ENCODE results near the gene TBX15. TPM values are rescaled to one million over a fixed set of nuclear protein-coding genes. Genes with fewer than 3 reads are reported as not detected.
"Not testable (repeated sequence)": the region's sequence is repeated elsewhere in the genome, so short reads cannot be mapped to it uniquely, and the experiment has no call there.

TBX15 gene
- total RNA-seq, 4 donors from 2014 or later = 0.14 to 0.32 TPM; not detected in 2

DNA sequence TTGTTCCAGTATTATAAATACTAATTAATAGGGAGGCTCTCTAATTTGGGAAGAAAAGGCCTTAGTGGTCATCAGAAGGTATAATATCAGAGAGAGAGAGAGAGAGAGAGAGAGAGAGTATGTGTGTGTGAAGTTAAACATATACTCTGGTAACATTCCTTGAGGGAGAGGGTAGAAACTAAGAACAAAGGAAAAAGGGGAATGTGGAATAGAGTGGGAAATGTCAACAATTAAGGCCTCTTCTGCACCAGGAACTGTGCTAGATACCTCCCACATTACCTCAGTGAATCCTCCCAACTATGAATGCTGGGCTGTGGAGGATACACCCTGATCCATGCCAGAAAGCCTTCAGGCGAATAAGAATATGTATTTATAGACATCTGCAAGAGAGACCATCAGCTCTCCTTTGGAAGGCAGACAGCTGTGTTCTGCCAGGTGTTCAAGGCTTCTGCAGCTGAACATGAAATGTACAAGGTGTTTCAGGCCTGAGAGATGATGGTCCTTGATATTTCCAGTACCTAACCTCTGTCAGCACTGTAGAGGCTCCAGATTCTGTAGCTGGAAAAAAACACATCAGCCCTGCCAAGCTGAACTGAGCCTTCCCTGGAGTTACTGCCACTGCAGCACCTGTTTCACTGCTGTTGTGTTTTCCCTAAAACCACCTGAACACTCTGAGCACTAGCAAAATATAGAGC, 29.1 kb downstream of the TBX15 start:
- no peaks in the 10 kb centered on the region for H3K27me3 ChIP-seq
- TF ChIP-seq EP300 (IDR thresholded peaks at IDR 0.05; ENCODE audit: low read depth) = no peak
- TF ChIP-seq POLR2AphosphoS5 (IDR thresholded peaks at IDR 0.05) = no peak
- TF ChIP-seq, protein P1, sequence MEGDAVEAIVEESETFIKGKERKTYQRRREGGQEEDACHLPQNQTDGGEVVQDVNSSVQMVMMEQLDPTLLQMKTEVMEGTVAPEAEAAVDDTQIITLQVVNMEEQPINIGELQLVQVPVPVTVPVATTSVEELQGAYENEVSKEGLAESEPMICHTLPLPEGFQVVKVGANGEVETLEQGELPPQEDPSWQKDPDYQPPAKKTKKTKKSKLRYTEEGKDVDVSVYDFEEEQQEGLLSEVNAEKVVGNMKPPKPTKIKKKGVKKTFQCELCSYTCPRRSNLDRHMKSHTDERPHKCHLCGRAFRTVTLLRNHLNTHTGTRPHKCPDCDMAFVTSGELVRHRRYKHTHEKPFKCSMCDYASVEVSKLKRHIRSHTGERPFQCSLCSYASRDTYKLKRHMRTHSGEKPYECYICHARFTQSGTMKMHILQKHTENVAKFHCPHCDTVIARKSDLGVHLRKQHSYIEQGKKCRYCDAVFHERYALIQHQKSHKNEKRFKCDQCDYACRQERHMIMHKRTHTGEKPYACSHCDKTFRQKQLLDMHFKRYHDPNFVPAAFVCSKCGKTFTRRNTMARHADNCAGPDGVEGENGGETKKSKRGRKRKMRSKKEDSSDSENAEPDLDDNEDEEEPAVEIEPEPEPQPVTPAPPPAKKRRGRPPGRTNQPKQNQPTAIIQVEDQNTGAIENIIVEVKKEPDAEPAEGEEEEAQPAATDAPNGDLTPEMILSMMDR (IDR thresholded peaks at IDR 0.05) = no peak
- TF ChIP-seq POLR2A (IDR thresholded peaks at IDR 0.05) = no peak
- no peaks in the 10 kb centered on the region for H3K36me3 ChIP-seq
- H3K9me3 ChIP-seq = no peaks in the 10 kb centered on the region
- in situ Hi-C loops (cut with MboI; ENCODE audit: low pct_ligation_motif_present in 1 of 4, low pct_unique_long_range_greater_than_20kb in 1 of 4, low sequenced_read_pairs in 3 of 4) = no loop called here
- H3K27ac ChIP-seq = no peak overlapping the region
- intact Hi-C loops (cut with DNase I; ENCODE audit: low total_unique reads) = no loop called here
- DNase-seq = no peak
- 78 to 83% methylated on average over 1 of the region's 1 CpG for WGBS, 2 donors (ENCODE audit: low coverage in 1 of 2)
- H3K4me3 ChIP-seq = no peak overlapping the region
- H3K4me1 ChIP-seq = no peaks in the 10 kb centered on the region

DNA sequence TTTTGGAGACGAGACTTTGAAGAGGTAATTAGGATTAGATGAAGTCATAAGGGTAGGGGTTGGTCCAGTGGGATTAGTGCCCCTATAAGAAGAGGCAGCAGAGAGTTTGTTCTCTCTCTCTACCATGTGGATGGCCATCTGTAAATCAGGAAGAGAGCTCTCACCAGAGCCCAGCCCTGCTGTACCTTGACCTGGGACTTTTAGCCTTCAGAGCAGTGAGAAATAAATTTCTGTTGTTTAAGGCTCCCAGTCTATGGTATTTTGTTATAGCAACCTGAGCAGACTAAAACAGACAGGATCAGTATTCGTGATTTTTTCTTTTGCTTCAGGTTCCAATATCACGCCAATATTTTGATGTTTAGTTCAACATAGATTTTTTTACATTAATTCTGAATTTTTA, 30.0 kb downstream of the TBX15 start:
- intact Hi-C loops (cut with DNase I; ENCODE audit: low total_unique reads) (no loop called here), in situ Hi-C loops (cut with MboI; ENCODE audit: low pct_ligation_motif_present in 1 of 4, low pct_unique_long_range_greater_than_20kb in 1 of 4, low sequenced_read_pairs in 3 of 4) (no loop called here)
- H3K4me1 ChIP-seq = no peaks in the 10 kb centered on the region
- no peaks in the 10 kb centered on the region for H3K36me3 ChIP-seq
- DNase-seq = no peak
- no peaks in the 10 kb centered on the region for H3K9me3 ChIP-seq
- WGBS, 2 donors (ENCODE audit: low coverage in 1 of 2) = 54 to 83% methylated on average over 3 of the region's 3 CpGs
- H3K4me3 ChIP-seq = no peak overlapping the region
- no peak for TF ChIP-seq EP300 (IDR thresholded peaks at IDR 0.05; ENCODE audit: low read depth)
- TF ChIP-seq POLR2AphosphoS5 (IDR thresholded peaks at IDR 0.05) = no peak
- no peak for TF ChIP-seq POLR2A (IDR thresholded peaks at IDR 0.05)
- TF ChIP-seq, protein P1 (IDR thresholded peaks at IDR 0.05) = no peak
- H3K27ac ChIP-seq = no peak overlapping the region
- H3K27me3 ChIP-seq = no peaks in the 10 kb centered on the region

DNA sequence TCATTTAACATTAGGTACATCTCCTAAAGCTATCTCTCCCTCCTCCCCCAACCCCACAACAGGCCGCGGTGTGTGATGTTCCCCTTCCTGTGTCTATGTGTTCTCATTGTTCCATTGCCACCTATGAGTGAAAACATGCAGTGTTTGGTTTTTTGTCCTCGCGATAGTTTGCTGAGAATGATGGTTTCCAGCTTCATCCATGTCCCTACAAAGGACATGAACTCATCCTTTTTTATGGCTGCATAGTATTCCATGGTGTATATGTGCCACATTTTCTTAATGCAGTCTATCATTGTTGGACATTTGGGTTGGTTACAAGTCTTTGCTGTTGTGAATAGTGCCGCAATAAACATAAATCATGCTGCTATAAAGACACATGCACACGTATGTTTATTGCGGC, 30.6 kb downstream of the TBX15 start:
- in situ Hi-C loops (cut with MboI; ENCODE audit: low pct_ligation_motif_present in 1 of 4, low pct_unique_long_range_greater_than_20kb in 1 of 4, low sequenced_read_pairs in 3 of 4); DNase-seq; H3K36me3 ChIP-seq; H3K4me3 ChIP-seq; H3K9me3 ChIP-seq; intact Hi-C loops (cut with DNase I; ENCODE audit: low total_unique reads); H3K27me3 ChIP-seq; H3K27ac ChIP-seq; H3K4me1 ChIP-seq: not testable (repeated sequence)
- WGBS, 2 donors (ENCODE audit: low coverage in 1 of 2) = 91 to 97% methylated on average over 7 of the region's 7 CpGs

DNA sequence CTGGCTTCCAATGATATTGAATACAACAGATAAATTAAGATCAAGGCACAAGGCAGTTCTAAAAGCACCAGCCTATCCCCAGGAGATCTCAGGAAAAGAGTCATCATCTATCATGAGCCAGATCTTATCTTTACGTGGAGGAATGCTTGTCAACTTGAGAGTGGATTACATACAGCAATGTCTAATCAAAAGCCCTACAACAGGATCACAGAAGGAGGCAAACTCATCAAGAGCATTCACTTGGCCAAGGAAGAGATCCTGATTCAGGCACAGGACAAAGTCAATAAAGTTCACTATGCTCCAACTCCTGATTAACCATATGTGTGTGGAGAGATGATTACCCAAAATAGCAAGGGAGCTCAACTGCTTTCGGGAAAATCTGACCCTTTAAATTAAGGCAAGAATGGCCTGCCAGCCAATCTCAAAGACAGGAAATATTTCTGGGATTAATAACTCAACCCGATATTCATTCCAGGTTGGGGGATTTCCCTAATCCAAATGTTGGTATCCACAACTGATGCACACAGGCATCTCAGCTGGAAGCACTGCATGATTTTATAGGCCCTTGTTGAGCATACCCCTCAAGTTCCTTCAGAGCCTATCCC, 33.7 kb downstream of the TBX15 start:
- Histone ChIP-seq H3K27ac (no peak overlapping the region), H3K9me3 (no peaks in the 10 kb centered on the region), H3K4me1 (no peaks in the 10 kb centered on the region), H3K27me3 (no peaks in the 10 kb centered on the region), H3K36me3 (no peaks in the 10 kb centered on the region), H3K4me3 (no peak overlapping the region)
- TF ChIP-seq EP300 (IDR thresholded peaks at IDR 0.05; ENCODE audit: low read depth) (no peak), POLR2AphosphoS5 (IDR thresholded peaks at IDR 0.05) (no peak), POLR2A (IDR thresholded peaks at IDR 0.05) (no peak)
- TF ChIP-seq, protein P1 (IDR thresholded peaks at IDR 0.05) = no peak
- no peak for DNase-seq
- WGBS, 2 donors (ENCODE audit: low coverage in 1 of 2) = 75% methylated on average over 3 of the region's 3 CpGs; no CpG with 5 or more reads in 1 of the 2 donors
- in situ Hi-C loops (cut with MboI; ENCODE audit: low pct_ligation_motif_present in 1 of 4, low pct_unique_long_range_greater_than_20kb in 1 of 4, low sequenced_read_pairs in 3 of 4) = no loop called here
- intact Hi-C loops (cut with DNase I; ENCODE audit: low total_unique reads) = loop anchor here (5.0 kb wide), 1 partner anchor 307 kb away; no protein-coding TSS in a partner anchor
